Activated T-cell treated with anti-CD3 and anti-CD28 coated beads for 1 hour (primary cell): ENCODE results near the gene CCDC157.
"Not testable (repeated sequence)": the region's sequence is repeated elsewhere in the genome, so short reads cannot be mapped to it uniquely, and the experiment has no call there.

ENCODE experiments used
- DNase-seq: peaks from one replicate; pipeline ENCODE4 v3.0.0-alpha.2; 2020; ENCODE audit warnings: low read depth

Gene CCDC157

DNA sequence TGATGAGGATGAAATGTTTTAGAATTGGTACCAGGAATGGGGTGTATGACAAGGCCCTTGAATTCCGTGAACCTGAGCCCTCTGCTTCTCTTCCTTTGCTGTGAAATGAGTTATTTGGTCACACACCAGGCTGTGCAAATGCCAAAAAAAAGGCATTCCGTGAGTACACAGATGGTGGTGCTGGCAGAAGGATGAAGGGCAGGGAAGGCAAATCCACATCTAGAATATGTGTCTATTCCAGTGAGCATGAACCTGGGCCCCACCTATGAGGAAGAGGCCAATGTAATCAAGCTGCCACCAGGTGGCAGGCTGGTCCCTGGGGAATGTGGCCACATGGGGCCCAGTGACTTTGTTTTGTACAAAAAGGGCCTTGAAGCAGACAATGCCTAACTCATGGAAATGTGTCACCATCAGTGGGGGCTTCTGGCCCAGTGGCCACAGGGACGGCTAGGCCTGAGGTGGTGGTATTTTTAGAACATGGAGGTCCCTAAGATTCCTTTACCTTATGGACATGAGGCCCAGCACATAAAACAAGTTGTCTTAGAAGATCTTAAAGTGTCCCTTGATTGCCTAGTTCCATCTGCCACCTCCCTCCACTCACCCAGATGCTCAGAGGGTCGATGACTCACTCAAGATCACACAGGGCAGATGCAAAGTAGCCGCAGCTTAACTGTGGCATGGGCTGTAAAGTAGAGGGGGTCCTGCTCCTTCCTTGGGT is 34.3 kb downstream of the CCDC157 start:
- peak; percentile 70 for DNase-seq

DNA sequence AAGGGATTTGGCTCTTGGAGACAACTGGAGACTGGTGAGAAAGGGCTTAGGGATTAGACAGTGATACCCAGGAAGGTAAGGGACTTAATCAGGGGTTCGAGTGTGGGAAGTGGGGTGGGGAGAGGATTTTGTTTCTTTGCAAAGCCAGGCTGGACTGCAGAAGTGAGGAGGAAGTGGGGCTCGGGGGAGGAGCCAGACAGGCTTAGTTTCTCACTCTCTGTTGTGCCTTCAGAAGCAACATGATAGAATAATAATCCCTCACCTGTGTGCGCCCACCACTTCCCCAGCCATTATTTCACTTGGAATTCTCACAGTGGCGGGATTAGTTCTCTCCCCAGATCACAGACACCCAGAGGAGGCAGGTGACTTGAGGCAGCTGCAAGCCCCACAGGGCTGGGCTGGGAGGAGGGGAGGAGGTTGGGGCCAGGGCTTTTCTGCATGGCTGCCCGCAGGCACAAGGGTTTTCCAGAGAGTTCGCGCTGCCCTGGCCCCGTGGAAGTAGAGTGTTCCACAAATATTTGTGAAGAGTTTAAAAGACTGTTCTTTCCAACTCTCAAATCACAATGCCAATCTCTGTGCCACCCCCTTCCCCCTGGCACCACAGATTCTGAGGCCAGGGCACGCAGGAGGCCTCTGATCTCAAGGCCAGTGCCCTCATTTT is 36.0 kb downstream of the CCDC157 start:
- no peak for DNase-seq

DNA sequence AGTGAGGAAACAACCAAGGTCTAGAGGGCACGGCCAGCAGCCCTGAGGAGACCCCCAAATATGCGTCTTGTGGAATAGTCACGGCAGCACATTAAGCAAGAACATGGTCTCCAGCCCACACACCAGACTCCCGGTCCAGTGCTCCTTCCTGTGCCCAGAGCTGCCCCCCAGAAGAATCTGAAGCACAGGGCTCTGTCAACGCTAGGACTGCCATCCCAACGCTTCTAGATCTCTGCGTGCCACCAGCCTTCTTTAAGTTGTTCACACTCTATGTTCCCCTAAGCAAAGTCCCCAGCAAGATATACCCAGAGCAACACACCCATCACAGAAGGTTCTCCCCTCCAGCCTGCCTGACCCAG is 36.5 kb downstream of the CCDC157 start:
- DNase-seq: no peak

DNA sequence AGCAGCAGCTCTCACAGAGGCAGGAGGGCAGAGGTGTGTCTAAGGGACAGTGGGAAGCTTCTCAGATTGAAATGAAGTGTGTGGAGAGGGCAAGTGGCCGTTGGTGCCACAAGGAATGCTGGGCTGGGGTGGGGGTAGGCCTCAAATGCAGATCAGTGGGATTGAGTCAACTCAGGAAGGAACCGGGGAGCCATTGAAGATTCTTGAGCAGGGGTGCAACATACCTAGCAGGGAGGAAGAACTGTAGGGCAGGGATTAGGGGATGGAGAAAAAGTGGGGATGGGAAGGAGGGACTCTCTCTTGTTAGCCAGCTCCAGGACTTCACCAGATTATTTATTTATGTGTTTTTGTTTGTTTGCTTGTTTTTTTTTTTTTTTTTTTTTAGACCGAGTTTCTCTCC is 37.1 kb downstream of the CCDC157 start:
- DNase-seq: no peak

DNA sequence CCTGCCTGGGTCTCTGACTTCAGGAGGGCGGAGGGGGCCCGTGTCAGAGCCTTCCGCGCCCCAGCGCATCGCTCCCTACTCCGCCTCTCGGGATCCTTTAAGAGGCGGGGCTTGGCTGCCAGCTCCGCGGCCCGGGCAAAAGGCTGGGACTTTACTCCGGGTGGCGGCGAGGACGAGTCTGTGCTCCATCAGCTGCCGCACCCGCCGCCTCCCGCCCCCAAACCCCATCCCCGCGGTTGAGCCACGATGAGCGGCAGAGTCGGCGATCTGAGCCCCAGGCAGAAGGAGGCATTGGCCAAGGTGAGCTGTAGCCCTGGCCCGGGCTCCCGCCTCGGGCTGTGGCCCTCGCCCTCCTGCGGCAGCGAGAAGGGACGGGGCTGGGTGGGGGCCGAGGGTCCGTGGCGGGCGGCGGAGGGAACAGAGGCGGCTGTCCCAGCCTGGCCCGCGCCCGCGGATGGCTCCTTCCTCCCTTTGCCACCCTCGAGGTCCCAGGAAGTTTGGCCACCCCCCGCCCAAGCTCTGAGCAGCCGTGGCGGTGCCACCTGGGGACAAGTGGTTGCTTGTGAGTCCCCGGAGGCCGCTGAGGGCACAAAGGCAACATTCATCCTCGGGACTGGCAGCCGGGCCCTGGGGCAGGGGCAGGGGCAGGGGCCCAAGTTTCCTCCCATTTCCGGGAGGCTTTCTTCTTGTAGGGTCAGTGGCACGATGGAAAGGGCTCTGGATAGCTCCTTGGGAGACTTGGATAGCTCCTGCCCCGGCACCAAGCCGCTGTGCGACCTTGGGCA is 40.3 kb downstream of the CCDC157 start, which contains the start of gene SEC14L2:
Gene SEC14L2 (plus strand): TSS at position 148 of the 785 bp plus-strand sequence. CDS start 99 bp downstream, at position 247.
- peak; percentile 39 for DNase-seq

DNA sequence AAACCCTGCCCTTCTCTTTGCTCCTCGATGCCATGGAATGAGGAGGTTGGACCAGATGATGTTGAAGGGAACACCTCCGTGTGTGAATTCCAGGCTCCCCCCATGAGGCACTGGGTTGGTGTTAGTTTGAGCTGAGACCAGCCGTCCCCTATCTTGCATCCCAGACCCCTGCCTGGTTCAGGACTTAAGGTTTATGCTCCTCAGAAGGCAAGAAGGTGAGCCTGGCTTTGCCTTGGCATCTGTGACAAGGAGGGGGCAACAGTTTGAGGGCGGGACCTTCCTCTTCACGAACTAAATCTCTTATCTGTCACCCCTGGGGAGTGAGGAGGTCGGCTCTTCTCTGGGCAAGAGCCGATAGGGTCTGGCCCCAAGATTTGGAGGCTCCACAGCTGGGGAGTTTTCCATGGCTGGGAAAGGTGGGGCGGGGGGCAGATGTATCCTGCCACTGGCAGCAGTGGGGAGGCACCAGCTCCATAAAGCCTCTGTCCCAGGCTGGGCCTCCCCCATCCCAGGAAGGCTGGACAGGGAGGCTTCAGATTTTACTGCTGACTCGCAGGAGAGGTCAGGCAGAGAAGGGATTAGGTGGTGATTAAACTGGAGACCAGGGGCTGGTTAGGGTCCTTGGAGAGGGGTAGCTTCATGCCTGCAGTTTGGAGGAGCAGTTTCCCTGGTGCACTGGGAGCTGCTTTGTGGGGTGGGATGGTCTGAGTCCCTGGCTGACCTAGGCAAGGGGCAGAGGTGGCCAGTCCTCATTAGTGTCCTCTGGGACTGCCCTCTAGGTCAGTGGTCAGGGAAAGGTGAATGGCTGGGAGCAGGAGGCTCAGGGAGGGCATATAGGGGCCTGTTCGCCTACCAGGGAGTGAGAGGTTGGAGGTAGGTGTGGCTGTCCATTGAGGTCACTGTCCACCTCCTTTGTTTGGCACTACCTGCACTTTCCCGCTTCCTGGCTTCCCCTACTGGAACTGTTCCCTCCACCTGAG is 41.1 kb downstream of the CCDC157 start:
- DNase-seq: no peak

DNA sequence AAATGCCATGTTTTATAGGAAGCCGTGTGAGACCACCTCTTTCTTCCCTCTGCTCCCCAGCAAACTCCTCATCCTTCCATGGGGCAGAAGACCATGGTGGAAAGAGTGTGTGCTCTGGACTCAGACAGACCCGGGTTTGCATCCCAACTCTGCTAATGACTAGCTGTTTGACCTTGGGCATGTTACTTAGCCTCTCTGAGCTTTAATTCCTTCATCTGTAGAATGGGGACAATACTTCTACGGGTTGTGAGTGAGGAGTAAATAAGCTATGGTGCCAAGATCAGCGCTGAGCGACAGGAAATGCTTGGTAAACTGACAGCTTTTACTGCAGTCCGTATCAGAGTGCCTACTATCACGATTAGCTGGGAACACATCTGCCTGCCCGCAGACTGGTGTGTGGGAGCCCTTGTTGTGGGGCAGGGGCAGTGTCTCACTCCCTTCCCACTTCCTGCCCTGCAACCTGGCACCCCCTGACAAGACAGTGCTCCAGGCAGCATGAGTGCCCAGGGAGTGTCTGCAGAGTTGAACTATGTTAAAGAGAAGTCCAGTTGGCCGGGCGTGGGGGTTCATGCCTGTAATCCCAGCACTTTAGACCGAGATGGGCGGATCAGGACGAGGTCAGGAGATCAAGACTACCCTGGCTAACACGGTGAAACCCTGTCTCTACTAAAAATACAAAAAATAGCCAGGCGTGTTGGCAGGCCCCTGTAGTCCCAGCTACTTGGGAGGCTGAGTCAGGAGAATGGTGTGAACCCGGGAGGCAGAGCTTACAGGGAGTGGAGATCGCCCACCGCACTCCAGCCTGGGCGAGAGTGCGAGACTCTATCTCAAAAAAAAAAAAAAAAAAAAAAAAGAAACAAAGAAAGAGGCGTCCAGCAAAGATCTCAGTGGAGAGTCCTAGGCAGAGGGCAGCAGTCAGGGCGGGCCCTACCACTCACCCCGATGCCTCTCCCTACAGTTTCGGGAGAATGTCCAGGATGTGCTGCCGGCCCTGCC is 42.2 kb downstream of the CCDC157 start:
- no peak for DNase-seq

DNA sequence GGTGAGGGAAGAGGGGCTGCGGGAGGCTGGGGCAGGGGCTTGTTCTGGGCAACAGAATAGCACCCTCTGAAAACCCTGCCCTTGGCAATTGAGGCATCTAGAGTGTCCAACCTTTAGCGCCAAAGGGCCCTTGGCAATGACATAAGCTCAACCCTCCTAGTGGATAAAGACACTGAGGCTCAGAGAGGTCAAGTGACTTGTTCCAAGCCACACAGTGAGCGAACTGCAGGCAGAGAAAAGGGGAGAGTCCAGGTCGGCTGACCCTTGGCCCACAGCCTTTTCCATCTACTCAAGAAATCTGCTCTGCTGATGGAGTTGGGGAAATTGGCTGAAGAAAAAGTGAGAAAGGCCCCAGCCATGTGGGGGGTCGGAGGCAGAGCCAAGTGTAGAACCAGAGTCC is 42.9 kb downstream of the CCDC157 start:
- DNase-seq: no peak

DNA sequence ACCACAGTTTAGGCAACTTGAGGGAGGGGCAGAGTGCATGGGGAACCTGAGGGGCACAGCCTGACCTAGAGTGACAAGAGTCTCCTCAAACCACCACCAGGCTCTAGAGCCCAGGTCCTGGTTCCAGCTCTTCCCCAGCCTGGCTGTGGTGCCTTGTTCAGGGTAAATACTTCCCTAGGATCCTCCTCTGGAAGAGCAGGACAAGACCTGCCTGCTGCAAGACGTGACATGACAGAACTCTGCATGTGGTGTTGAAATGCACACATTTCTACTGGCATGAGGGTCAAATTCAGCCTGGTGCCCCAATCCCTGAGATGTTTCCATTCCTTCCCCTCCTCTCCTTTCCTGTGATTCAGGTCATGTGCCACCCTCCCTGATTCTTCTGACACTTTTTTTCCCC is 43.4 kb downstream of the CCDC157 start:
- DNase-seq: no peak

DNA sequence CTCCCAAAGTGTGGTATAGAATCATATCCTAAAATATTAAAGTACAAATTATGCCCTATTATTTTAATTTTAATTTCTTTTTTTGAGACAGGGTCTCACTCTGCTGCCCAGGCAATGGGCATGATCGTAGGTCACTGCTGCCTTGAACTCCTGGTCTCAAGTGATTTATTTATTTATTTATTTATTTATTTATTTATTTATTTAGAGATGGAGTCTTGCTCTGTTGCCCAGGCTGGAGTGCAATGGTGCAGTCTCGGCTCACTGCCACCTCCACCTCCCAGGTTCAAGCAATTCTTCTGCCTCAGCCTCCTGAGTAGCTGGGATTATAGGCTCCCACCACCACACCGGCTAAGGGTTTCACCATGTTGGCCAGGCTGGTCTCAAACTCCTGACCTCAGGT is 44.2 kb downstream of the CCDC157 start:
- not testable (repeated sequence) for DNase-seq

DNA sequence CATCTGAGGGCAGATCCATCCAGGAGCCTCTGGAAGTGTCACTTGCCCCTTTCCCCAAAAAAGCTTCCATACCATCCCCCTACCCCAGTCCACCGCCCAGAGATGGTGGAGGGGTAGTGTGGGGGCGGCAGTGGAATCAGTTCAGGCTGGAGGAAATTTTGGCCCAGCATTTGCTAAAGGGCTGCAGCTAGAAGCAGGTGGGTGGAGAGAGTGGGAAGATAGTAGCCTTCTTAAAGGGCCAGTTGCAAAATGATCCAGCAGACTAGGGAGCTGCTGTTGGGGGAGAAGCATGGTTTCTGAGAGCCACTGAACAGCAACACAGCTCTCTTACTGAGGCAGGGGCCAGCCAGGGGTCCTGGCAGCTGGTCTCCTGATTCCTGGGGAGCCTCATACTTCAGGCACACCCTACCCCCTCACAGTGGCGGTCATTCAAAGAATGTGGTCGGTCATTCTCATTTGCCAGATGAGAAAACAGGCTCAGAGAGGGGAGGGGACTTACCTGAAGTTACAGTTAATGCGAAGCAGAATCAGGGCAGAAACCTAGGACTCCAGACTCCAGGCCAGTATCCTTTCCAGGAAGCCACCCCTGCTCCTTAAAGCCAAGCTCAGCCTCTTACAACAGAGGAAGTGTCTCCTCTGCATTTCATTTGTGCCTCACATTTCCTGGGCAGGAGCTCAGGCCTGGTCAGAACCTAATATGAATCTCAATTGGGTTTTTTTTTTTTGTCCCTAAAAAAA is 45.4 kb downstream of the CCDC157 start:
- DNase-seq: no peak

DNA sequence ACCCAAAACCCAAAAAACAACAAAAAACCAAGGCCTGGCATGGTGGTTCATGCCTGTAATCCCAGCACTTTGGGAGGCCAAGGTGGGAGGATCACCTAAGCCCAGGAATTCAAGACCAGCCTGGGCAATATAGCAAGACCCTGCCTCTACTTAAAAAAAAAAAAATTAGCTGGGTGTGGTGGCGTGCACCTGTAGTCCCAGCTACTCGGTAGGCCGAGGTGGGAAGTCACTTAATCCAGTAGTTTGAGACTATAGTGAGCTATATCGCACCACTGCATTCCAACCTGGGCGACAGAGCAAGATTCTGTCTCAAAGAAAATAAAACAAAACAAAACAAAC is 45.9 kb downstream of the CCDC157 start:
- not testable (repeated sequence) for DNase-seq

DNA sequence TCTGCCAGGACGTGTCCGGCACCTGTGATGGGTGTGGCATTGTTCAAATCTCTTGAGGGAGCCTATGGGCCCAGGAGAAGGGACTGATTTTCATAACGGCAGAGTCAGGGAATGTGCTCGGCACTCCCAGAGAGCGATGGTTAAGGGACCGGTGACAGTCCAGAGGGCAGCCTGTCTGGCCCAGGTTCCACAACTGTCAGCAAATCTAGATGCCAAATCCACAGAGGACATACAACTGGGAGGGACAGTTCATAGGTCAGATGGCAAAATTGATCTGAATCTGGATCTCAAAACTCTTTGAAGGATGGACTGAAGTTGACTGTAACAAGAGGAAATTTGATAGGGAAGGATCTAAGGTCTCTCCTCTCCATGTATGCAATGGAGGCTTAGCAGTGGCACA is 47.5 kb downstream of the CCDC157 start:
- no peak for DNase-seq

DNA sequence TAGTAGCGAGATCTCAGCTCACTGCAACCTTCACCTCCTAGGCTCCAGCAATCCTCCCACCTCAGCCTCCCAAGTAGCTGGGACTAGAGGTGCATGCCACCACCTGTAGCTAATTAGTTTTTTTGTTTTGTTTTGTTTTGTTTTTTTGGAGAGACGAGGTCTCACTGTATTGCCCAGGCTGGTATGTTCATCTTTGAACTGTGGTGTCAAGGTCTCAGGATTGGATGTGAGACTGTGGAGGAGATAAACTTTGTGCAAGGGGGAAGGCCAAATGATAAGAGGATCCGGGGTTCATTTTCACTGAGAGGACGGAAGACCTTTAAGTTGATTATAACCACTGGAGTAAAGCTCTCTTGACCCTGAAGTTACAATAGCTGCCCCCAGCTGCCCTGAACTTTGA is 48.9 kb downstream of the CCDC157 start:
- DNase-seq: no peak

DNA sequence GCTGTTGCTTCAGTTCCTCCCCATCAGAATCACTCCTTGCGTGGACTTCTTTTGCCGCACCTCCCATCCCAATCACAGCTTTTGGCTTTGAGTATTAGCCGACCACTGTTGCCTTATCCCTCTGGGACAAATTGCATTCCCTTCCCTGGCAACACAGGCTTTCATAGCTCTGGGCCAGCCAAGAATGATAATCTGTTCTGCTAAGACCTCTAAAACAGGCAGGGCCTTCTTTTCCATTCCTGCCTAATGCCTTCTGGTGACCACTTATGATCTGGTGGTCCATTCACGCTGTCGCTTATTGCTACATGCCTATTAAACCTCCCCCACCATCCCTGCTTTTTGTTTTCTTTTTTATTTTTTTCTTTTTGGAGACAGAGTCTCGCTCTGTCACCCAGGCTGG is 49.6 kb downstream of the CCDC157 start:
- DNase-seq: no peak

DNA sequence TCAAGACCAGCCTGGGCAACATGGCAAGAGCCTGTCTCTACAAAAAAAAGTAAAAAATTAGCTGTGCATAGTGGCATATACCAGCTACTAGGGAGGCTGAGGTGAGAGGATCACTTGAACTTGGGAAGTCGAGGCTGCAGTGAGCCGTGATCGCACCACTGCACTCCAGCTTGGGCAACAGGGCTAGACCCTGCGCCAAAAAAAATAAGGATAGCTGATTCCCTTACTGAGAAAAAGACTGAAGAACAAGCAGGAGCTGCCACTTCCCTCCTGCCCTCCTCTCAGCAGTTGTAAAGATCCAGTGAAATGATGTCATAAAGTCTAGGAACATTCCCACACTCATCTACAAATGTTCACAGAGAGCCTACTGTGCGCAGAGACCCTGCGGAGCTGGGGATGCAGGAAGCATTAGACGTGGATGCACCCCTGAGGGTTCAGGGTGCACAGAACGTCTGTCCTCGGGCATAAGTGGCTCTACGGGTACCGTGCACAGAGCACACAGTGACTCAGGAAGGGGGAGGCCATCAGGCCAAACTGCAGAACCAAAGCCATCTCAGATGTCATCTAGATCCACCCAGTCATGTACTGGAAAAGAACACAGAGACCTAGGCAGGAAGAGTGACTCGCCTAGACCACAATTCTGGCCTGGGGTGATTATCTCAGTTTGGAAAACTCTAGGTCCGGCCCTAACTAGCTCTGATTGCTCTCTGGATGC is 51.7 kb downstream of the CCDC157 start:
- DNase-seq: no peak

DNA sequence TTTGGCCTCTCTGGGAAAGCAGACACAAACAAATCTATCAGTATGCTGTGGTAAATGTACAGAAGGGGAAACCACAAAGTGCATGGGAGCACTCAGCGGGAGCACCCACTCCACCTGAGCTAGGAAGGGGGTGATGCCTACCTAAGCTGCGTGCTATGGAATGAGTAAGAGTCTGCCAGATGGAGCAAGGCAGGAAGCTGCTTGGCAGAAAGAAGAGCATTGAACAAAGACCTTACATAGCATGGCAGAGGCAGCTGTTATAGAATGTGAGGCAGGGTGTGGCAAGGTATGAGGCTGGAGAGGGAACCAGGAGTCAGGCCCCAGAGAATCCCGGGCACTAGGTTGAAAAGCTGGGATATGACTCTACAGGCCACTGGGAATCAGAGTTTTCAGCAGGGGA is 55.0 kb downstream of the CCDC157 start:
- no peak for DNase-seq

DNA sequence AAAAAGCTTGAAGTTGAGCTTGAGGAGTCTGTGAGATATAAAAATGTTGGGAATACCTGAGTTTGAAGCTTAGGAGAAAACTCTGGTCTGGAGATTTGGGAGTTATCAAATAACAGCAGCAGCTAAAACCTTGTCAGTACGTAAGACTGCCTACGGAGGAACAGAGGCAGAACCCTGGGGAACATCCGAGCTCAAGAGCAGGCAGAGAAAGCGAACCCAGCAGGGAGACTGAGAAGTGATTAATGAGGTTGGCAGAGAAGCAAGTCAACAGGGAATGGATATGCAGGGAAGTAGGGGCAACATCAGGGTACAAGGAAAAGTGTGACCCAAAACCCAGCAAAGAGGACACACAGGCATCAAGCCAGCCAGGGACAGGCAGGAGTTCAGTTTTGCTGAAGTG is 56.2 kb downstream of the CCDC157 start:
- DNase-seq: no peak

DNA sequence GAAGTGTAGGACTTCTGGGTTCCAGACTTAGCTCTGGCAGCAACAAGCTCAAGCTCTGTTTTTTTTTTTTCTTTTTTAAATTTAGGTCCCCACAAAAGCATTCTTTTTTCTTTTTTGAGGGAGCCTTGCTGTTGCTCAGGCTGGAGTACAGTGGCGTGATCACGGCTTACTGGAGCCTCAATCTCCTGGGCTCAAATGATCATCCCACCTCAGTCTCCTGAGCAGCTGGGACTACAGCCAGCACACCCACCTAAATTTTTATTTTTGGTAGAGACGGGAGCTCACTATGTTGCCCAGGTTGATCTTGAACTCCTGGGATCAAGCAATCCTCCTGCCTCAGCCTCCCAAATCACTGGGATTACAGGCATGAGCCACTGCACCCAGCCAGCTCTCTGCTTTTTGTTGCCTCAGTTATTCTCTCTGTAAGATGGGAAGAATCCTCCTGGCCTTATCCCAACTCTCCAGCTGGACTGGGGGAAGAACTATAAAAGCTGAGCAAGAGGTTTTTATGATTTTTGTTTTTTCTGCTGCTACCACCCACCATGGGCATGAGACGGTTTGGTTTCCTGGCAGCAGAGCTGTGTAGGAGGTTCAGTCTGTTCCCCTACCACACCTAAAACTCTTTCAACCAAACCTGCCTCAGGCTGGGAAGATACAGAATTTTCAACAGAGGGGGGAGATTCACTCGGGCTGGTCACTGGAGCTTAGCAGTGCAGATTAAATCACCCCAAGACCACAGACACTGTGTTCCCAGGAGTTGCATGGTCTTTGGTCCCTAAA is 57.1 kb downstream of the CCDC157 start:
- no peak for DNase-seq
